ENCODE measurements around the gene HNRNPM.

GRCh38 chr19:8468761-8469373, 24.1 kb downstream of the HNRNPM start:
- TF ChIP-seq, protein P1, sequence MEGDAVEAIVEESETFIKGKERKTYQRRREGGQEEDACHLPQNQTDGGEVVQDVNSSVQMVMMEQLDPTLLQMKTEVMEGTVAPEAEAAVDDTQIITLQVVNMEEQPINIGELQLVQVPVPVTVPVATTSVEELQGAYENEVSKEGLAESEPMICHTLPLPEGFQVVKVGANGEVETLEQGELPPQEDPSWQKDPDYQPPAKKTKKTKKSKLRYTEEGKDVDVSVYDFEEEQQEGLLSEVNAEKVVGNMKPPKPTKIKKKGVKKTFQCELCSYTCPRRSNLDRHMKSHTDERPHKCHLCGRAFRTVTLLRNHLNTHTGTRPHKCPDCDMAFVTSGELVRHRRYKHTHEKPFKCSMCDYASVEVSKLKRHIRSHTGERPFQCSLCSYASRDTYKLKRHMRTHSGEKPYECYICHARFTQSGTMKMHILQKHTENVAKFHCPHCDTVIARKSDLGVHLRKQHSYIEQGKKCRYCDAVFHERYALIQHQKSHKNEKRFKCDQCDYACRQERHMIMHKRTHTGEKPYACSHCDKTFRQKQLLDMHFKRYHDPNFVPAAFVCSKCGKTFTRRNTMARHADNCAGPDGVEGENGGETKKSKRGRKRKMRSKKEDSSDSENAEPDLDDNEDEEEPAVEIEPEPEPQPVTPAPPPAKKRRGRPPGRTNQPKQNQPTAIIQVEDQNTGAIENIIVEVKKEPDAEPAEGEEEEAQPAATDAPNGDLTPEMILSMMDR (IDR thresholded peaks at IDR 0.05; ENCODE audit: low read depth, low read length) = no peak
- no peak for TF ChIP-seq EZH2phosphoT487 (IDR thresholded peaks at IDR 0.05; ENCODE audit: low read depth)
